Measurements from ENCODE around the gene CEACAM7. TPM values are rescaled to one million over a fixed set of nuclear protein-coding genes. Genes with fewer than 3 reads are reported as not detected.

Gene CEACAM7
- total and polyA plus RNA-seq, 2 experiments from 2014 or later: not detected

GRCh38 chr19:41646589-41647204 lies 41.4 kb downstream of the CEACAM7 start:
- in situ Hi-C loops (cut with MboI): no loop called here
- Histone ChIP-seq H3K27ac (no peak overlapping the region), H3K4me2 (ENCODE audit: unreplicated experiment) (no peak overlapping the region), H4K20me1 (ENCODE audit: insufficient read depth) (no peaks in the 10 kb centered on the region), H3K79me2 (ENCODE audit: insufficient read depth) (no peaks in the 10 kb centered on the region), H3K9me3 (ENCODE audit: low read depth) (no peaks in the 10 kb centered on the region), H3K4me1 (ENCODE audit: insufficient read depth) (no peaks in the 10 kb centered on the region), H2AFZ (no peak overlapping the region), H3K36me3 (ENCODE audit: low read depth) (no peaks in the 10 kb centered on the region), H3K9me2 (ENCODE audit: insufficient read depth) (no peaks in the 10 kb centered on the region), H3F3A (ENCODE audit: insufficient read depth) (no peaks in the 10 kb centered on the region), H3K4me3 (no peak overlapping the region), H3K9ac (no peak overlapping the region), H3K27me3 (replicated peaks; ENCODE audit: insufficient read depth) (peaks cover 3% of the 10 kb centered on the region; the same call in 1 of the 2 replicates)
- peak; percentile 41 for DNase-seq
- 16 to 20% methylated on average over 14 of the region's 14 CpGs for WGBS, 2 experiments (ENCODE audit: low coverage in 1 of 2, low lambda C conversion rate in 2 of 2, missing lambda C conversion rate in 2 of 2)
- TF ChIP-seq EZH2phosphoT487 (IDR thresholded peaks at IDR 0.05; ENCODE audit: insufficient read depth, low read depth) (no peak), EZH2 (IDR thresholded peaks at IDR 0.05; ENCODE audit: insufficient read depth, poor library complexity, severe bottlenecking) (no peak)

- H3K4me3 ChIP-seq: no peak overlapping the region
- no peaks in the 10 kb centered on the region for H3K36me3 ChIP-seq (ENCODE audit: low read depth)
- no peak overlapping the region for H3K9ac ChIP-seq
- H3F3A ChIP-seq (ENCODE audit: insufficient read depth): no peaks in the 10 kb centered on the region
- H3K27me3 ChIP-seq (replicated peaks; ENCODE audit: insufficient read depth): no peaks in the 10 kb centered on the region
- no peaks in the 10 kb centered on the region for H3K79me2 ChIP-seq (ENCODE audit: insufficient read depth)
- peak; percentile 57 for DNase-seq
- H3K9me2 ChIP-seq (ENCODE audit: insufficient read depth): no peaks in the 10 kb centered on the region
- H3K27ac ChIP-seq: no peak overlapping the region
- H3K9me3 ChIP-seq (ENCODE audit: low read depth): no peaks in the 10 kb centered on the region
- WGBS, 2 experiments (ENCODE audit: low coverage in 1 of 2, low lambda C conversion rate in 2 of 2, missing lambda C conversion rate in 2 of 2): 1 to 3% methylated on average over 6 of the region's 6 CpGs
- H2AFZ ChIP-seq: no peak overlapping the region
- no peak overlapping the region for H3K4me2 ChIP-seq (ENCODE audit: unreplicated experiment)
- no peaks in the 10 kb centered on the region for H3K4me1 ChIP-seq (ENCODE audit: insufficient read depth)
- no peaks in the 10 kb centered on the region for H4K20me1 ChIP-seq (ENCODE audit: insufficient read depth)
- in situ Hi-C loops (cut with MboI): no loop called here
- no peak for TF ChIP-seq EZH2 (IDR thresholded peaks at IDR 0.05; ENCODE audit: insufficient read depth, poor library complexity, severe bottlenecking)
- no peak for TF ChIP-seq EZH2phosphoT487 (IDR thresholded peaks at IDR 0.05; ENCODE audit: insufficient read depth, low read depth)
Observed at GRCh38 chr19:41641879-41642485, 46.1 kb downstream of the CEACAM7 start.

GRCh38 chr19:41638641-41639081 lies 49.4 kb downstream of the CEACAM7 start:
- in situ Hi-C loops (cut with MboI): no loop called here
- DNase-seq: no peak
- no peaks in the 10 kb centered on the region for H3K36me3 ChIP-seq (ENCODE audit: low read depth)
- no peak overlapping the region for H3K27ac ChIP-seq
- H3K4me1 ChIP-seq (ENCODE audit: insufficient read depth): no peaks in the 10 kb centered on the region
- no peak overlapping the region for H3K4me2 ChIP-seq (ENCODE audit: unreplicated experiment)
- no peaks in the 10 kb centered on the region for H3K79me2 ChIP-seq (ENCODE audit: insufficient read depth)
- no peak overlapping the region for H3K4me3 ChIP-seq
- H3K27me3 ChIP-seq (replicated peaks; ENCODE audit: insufficient read depth): no peaks in the 10 kb centered on the region
- TF ChIP-seq EZH2phosphoT487 (IDR thresholded peaks at IDR 0.05; ENCODE audit: insufficient read depth, low read depth) (no peak), EZH2 (IDR thresholded peaks at IDR 0.05; ENCODE audit: insufficient read depth, poor library complexity, severe bottlenecking) (no peak)
- H3F3A ChIP-seq (ENCODE audit: insufficient read depth): no peaks in the 10 kb centered on the region
- H3K9ac ChIP-seq: no peak overlapping the region
- H2AFZ ChIP-seq: no peak overlapping the region
- no peaks in the 10 kb centered on the region for H3K9me3 ChIP-seq (ENCODE audit: low read depth)
- H4K20me1 ChIP-seq (ENCODE audit: insufficient read depth): no peaks in the 10 kb centered on the region
- 16 to 18% methylated on average over 6 of the region's 6 CpGs for WGBS, 2 experiments (ENCODE audit: low coverage in 1 of 2, low lambda C conversion rate in 2 of 2, missing lambda C conversion rate in 2 of 2)
- H3K9me2 ChIP-seq (ENCODE audit: insufficient read depth): no peaks in the 10 kb centered on the region

- 16 to 25% methylated on average over 2 of the region's 2 CpGs for WGBS, 2 experiments (ENCODE audit: low coverage in 1 of 2, low lambda C conversion rate in 2 of 2, missing lambda C conversion rate in 2 of 2)
- H3K9me3 ChIP-seq (ENCODE audit: low read depth): no peaks in the 10 kb centered on the region
- TF ChIP-seq EZH2 (IDR thresholded peaks at IDR 0.05; ENCODE audit: insufficient read depth, poor library complexity, severe bottlenecking) (no peak), EZH2phosphoT487 (IDR thresholded peaks at IDR 0.05; ENCODE audit: insufficient read depth, low read depth) (no peak)
- no peak for DNase-seq
- H3K27me3 ChIP-seq (replicated peaks; ENCODE audit: insufficient read depth): no peaks in the 10 kb centered on the region
- H3K4me3 ChIP-seq: no peak overlapping the region
- no peaks in the 10 kb centered on the region for H3K4me1 ChIP-seq (ENCODE audit: insufficient read depth)
- no peaks in the 10 kb centered on the region for H4K20me1 ChIP-seq (ENCODE audit: insufficient read depth)
- no peaks in the 10 kb centered on the region for H3K9me2 ChIP-seq (ENCODE audit: insufficient read depth)
- H3K27ac ChIP-seq: no peak overlapping the region
- no peaks in the 10 kb centered on the region for H3F3A ChIP-seq (ENCODE audit: insufficient read depth)
- no peak overlapping the region for H3K9ac ChIP-seq
- H3K4me2 ChIP-seq (ENCODE audit: unreplicated experiment): no peak overlapping the region
- no peak overlapping the region for H2AFZ ChIP-seq
- no peaks in the 10 kb centered on the region for H3K36me3 ChIP-seq (ENCODE audit: low read depth)
- in situ Hi-C loops (cut with MboI): no loop called here
- H3K79me2 ChIP-seq (ENCODE audit: insufficient read depth): no peaks in the 10 kb centered on the region
Observed at GRCh38 chr19:41637484-41637883, 50.6 kb downstream of the CEACAM7 start.

Data from GM23248 (cell line).